Cerebellar cortex (tissue), 1 donor: ENCODE measurements around the gene IL12RB2.
A peak's percentile ranks its signal among the peaks of the same experiment; 100 is the strongest.

ENCODE experiments used
- DNase-seq: peaks from one replicate; pipeline ENCODE4 v3.0.0-alpha.2; 2015; ENCODE audit warnings: low spot score

The IL12RB2 gene

GRCh38 chr1:67347688-67348472 lies 40.2 kb downstream of the IL12RB2 start:
- DNase-seq: peak; percentile 65

GRCh38 chr1:67348586-67349252 lies 41.0 kb downstream of the IL12RB2 start:
- DNase-seq: no peak

GRCh38 chr1:67350783-67351182 lies 43.1 kb downstream of the IL12RB2 start:
- no peak for DNase-seq

- no peak for DNase-seq
Observed at GRCh38 chr1:67352211-67352610, 44.5 kb downstream of the IL12RB2 start.

GRCh38 chr1:67355745-67356424 lies 48.2 kb downstream of the IL12RB2 start:
- no peak for DNase-seq

- no peak for DNase-seq
Observed at GRCh38 chr1:67359592-67359991, 51.9 kb downstream of the IL12RB2 start.

- DNase-seq: no peak
Observed at GRCh38 chr1:67361641-67362040, 54.0 kb downstream of the IL12RB2 start.

GRCh38 chr1:67367370-67368045 lies 59.8 kb downstream of the IL12RB2 start:
- peak; percentile 10 for DNase-seq

GRCh38 chr1:67368046-67368514 lies 60.4 kb downstream of the IL12RB2 start:
- no peak for DNase-seq

GRCh38 chr1:67371043-67371442 lies 63.4 kb downstream of the IL12RB2 start:
- DNase-seq: no peak

- no peak for DNase-seq
Observed at GRCh38 chr1:67371681-67372080, 64.0 kb downstream of the IL12RB2 start.

GRCh38 chr1:67372136-67372535 lies 64.5 kb downstream of the IL12RB2 start:
- no peak for DNase-seq

- DNase-seq: no peak
Observed at GRCh38 chr1:67372898-67373297, 65.2 kb downstream of the IL12RB2 start.

- no peak for DNase-seq
Observed at GRCh38 chr1:67376381-67376780, 68.7 kb downstream of the IL12RB2 start.

GRCh38 chr1:67377253-67377652 lies 69.6 kb downstream of the IL12RB2 start:
- DNase-seq: no peak

GRCh38 chr1:67381154-67381553 lies 73.5 kb downstream of the IL12RB2 start:
- no peak for DNase-seq

GRCh38 chr1:67382292-67382691 lies 74.6 kb downstream of the IL12RB2 start:
- DNase-seq: no peak

GRCh38 chr1:67383999-67384638 lies 76.4 kb downstream of the IL12RB2 start:
- DNase-seq: no peak

GRCh38 chr1:67390041-67390887 lies 82.6 kb downstream of the IL12RB2 start:
- no peak for DNase-seq

- DNase-seq: no peak
Observed at GRCh38 chr1:67393240-67393639, 85.6 kb downstream of the IL12RB2 start.

GRCh38 chr1:67393737-67394136 lies 86.1 kb downstream of the IL12RB2 start:
- DNase-seq: no peak
